ENCODE measurements around the gene PAMR1.

PAMR1 gene

DNA sequence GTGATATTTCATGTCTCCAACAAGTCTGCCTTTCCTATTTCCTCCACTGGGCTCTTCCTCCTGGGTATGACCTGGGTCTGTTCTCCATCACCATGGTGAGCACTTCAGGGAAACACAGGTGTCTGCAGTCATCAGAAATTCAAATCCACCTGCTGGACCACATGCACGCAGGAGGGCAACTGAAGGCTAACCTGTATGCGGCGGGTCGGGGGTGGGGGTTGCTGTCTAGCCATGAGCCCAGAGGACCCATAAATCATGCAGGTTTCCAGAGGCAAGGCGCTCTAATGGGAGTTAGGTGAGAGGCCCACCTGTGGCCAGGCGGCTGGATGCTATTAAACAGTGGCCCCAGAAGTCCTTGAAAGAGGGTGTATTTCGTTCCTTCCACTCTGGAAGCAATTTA is 11.1 kb upstream of the PAMR1 start:
- H4K20me1 ChIP-seq (ENCODE audit: insufficient read depth, low read length, poor library complexity, severe bottlenecking), result no peaks in the 10 kb centered on the region
- H3K9ac ChIP-seq (ENCODE audit: low read depth, low read length, poor library complexity, severe bottlenecking), result no peak overlapping the region
- no peak for TF ChIP-seq CTCF (conservative IDR thresholded peaks at IDR 0.05; ENCODE audit: low read length)
- TF ChIP-seq EZH2phosphoT487 (IDR thresholded peaks at IDR 0.05; ENCODE audit: borderline replicate concordance), result no peak
- H3K4me1 ChIP-seq (ENCODE audit: insufficient read depth, low read length, poor library complexity, severe bottlenecking), result no peaks in the 10 kb centered on the region
- no peaks in the 10 kb centered on the region for H3K27me3 ChIP-seq (ENCODE audit: insufficient read depth, low read length, poor library complexity, severe bottlenecking)
- H2AFZ ChIP-seq (ENCODE audit: low read length), result no peak overlapping the region
- no peak overlapping the region for H3K4me3 ChIP-seq (ENCODE audit: low read length, poor library complexity, severe bottlenecking)
- no peaks in the 10 kb centered on the region for H3K9me3 ChIP-seq (ENCODE audit: insufficient read depth, low read depth, low read length)
- no peaks in the 10 kb centered on the region for H3K9me2 ChIP-seq (replicated peaks; ENCODE audit: low read depth, low read length)
- H3K4me2 ChIP-seq (ENCODE audit: low read depth, low read length, poor library complexity, severe bottlenecking), result no peak overlapping the region
- no peaks in the 10 kb centered on the region for H3K36me3 ChIP-seq (ENCODE audit: insufficient read depth, low read length)
- no peaks in the 10 kb centered on the region for H3K79me2 ChIP-seq (ENCODE audit: insufficient read depth, low read length)
- no peaks in the 10 kb centered on the region for H3F3A ChIP-seq (ENCODE audit: low read depth)

DNA sequence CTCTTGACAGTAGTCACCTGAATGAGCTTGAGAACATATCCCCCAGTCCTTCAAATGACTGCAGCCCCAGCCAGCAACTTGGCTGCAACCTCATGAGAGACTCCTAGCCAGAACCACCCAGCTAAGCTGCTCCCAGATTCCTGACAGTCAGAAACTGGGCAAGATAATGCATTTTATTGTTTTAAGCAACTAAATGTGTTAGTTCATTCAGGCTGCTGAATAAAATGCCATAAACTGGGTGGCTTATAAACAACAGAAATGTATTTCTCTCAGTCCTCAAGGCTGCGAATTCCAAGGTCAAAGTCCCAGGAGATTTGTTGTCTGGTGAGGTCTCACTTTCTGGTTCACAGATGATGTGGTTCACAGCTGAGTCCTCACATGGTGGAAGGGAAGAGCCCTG is 5.8 kb upstream of the PAMR1 start:
- H3K27me3 ChIP-seq (ENCODE audit: insufficient read depth, low read length, poor library complexity, severe bottlenecking), result no peaks in the 10 kb centered on the region
- H3K79me2 ChIP-seq (ENCODE audit: insufficient read depth, low read length), result no peaks in the 10 kb centered on the region
- H3F3A ChIP-seq (ENCODE audit: low read depth), result no peaks in the 10 kb centered on the region
- no peak overlapping the region for H3K9ac ChIP-seq (ENCODE audit: low read depth, low read length, poor library complexity, severe bottlenecking)
- no peaks in the 10 kb centered on the region for H3K9me3 ChIP-seq (ENCODE audit: insufficient read depth, low read depth, low read length)
- no peaks in the 10 kb centered on the region for H3K9me2 ChIP-seq (replicated peaks; ENCODE audit: low read depth, low read length)
- H3K36me3 ChIP-seq (ENCODE audit: insufficient read depth, low read length), result no peaks in the 10 kb centered on the region
- H3K4me2 ChIP-seq (ENCODE audit: low read depth, low read length, poor library complexity, severe bottlenecking), result no peak overlapping the region
- no peaks in the 10 kb centered on the region for H4K20me1 ChIP-seq (ENCODE audit: insufficient read depth, low read length, poor library complexity, severe bottlenecking)
- H3K4me1 ChIP-seq (ENCODE audit: insufficient read depth, low read length, poor library complexity, severe bottlenecking), result no peaks in the 10 kb centered on the region
- no peak overlapping the region for H3K4me3 ChIP-seq (ENCODE audit: low read length, poor library complexity, severe bottlenecking)
- H2AFZ ChIP-seq (ENCODE audit: low read length), result no peak overlapping the region
- TF ChIP-seq CTCF (conservative IDR thresholded peaks at IDR 0.05; ENCODE audit: low read length), result no peak
- TF ChIP-seq EZH2phosphoT487 (IDR thresholded peaks at IDR 0.05; ENCODE audit: borderline replicate concordance), result no peak

DNA sequence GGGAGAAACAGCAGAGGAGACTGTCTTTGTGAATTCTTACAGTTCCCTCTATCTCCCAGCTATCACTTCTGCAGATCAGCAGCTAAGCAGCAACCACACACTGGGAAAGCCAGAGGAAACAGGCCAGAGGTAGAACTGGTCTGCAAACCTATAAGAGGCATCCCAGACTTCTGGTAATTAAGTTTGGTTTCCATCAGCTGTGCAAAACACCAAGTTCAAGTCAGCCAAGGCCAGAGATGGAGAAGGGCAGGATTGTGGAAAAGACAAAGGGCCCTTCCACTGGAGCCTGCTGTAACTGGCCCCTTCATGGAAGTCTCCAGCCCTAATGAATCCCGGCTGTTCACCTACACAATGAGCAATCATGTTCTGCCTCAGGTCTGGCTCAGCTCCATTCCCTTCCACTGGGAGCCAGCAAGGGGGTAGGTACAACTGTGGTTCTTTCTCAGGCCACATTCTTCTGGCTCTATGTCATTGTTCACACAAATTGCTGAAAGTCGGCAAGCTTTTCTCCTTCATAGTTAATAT is 4.6 kb upstream of the PAMR1 start:
- Histone ChIP-seq H2AFZ (ENCODE audit: low read length) (no peak overlapping the region), H3K4me1 (ENCODE audit: insufficient read depth, low read length, poor library complexity, severe bottlenecking) (no peaks in the 10 kb centered on the region), H3K4me3 (ENCODE audit: low read length, poor library complexity, severe bottlenecking) (no peak overlapping the region), H3K4me2 (ENCODE audit: low read depth, low read length, poor library complexity, severe bottlenecking) (no peak overlapping the region), H3K36me3 (ENCODE audit: insufficient read depth, low read length) (no peaks in the 10 kb centered on the region), H3K27me3 (ENCODE audit: insufficient read depth, low read length, poor library complexity, severe bottlenecking) (no peaks in the 10 kb centered on the region), H3K9me3 (ENCODE audit: insufficient read depth, low read depth, low read length) (no peaks in the 10 kb centered on the region), H3K9ac (ENCODE audit: low read depth, low read length, poor library complexity, severe bottlenecking) (no peak overlapping the region), H3K9me2 (replicated peaks; ENCODE audit: low read depth, low read length) (no peaks in the 10 kb centered on the region), H3K79me2 (ENCODE audit: insufficient read depth, low read length) (no peaks in the 10 kb centered on the region), H3F3A (ENCODE audit: low read depth) (no peaks in the 10 kb centered on the region), H4K20me1 (ENCODE audit: insufficient read depth, low read length, poor library complexity, severe bottlenecking) (no peaks in the 10 kb centered on the region)
- TF ChIP-seq CTCF (conservative IDR thresholded peaks at IDR 0.05; ENCODE audit: low read length) (no peak), EZH2phosphoT487 (IDR thresholded peaks at IDR 0.05; ENCODE audit: borderline replicate concordance) (no peak)

All from Loucy (cell line).